Cardiac fibroblast (primary cell): ENCODE results near the gene SEMA4D.
A peak's percentile ranks its signal among the peaks of the same experiment; 100 is the strongest.
"Not testable (repeated sequence)": the region's sequence is repeated elsewhere in the genome, so short reads cannot be mapped to it uniquely, and the experiment has no call there.

Source experiments
- DNase-seq, 2 donors: peaks; one replicate each; pipeline versions ENCODE4 v3.0.0 to v3.0.0-alpha.2; 2010; ENCODE audit warnings: low read depth in 2 of 2
- H3K4me3 ChIP-seq, 2 donors: replicated peaks in 1 of 2; 1 replicate in 1 of 2; 2 replicates in 1 of 2; pipeline ENCODE4 v1.5.1; 2011; ENCODE audit warnings: low read depth in 2 of 2, low read length in 2 of 2, mild to moderate bottlenecking in 2 of 2, moderate library complexity in 1 of 2
- TF ChIP-seq, protein P1 (sequence below): IDR thresholded peaks from one replicate; pipeline ENCODE4 v1.5.1; 2011; ENCODE audit warnings: low read depth, mild to moderate bottlenecking, low read length, inconsistent platforms

SEMA4D gene

DNA sequence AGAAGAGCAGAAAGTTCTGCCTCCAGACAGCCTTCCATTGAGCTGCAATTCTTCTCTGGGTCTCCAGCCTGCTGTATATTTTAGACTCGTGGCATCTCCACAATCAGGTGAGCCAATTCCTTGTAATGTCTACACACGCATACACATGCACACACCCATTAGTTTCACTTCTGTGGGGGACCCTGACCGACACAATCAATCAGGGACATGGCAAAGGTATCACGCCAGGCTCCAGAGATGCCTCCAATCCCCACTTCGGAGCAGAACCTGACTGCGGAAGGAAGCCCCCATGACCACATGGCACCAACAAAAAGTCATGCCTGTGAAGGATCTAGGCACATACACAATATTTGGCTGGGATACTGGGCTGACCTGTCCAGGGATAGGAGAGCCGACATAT, 21.4 kb downstream of the SEMA4D start:
- TF ChIP-seq, protein P1, sequence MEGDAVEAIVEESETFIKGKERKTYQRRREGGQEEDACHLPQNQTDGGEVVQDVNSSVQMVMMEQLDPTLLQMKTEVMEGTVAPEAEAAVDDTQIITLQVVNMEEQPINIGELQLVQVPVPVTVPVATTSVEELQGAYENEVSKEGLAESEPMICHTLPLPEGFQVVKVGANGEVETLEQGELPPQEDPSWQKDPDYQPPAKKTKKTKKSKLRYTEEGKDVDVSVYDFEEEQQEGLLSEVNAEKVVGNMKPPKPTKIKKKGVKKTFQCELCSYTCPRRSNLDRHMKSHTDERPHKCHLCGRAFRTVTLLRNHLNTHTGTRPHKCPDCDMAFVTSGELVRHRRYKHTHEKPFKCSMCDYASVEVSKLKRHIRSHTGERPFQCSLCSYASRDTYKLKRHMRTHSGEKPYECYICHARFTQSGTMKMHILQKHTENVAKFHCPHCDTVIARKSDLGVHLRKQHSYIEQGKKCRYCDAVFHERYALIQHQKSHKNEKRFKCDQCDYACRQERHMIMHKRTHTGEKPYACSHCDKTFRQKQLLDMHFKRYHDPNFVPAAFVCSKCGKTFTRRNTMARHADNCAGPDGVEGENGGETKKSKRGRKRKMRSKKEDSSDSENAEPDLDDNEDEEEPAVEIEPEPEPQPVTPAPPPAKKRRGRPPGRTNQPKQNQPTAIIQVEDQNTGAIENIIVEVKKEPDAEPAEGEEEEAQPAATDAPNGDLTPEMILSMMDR = no peak
- no peak for DNase-seq
- no peak overlapping the region for H3K4me3 ChIP-seq

DNA sequence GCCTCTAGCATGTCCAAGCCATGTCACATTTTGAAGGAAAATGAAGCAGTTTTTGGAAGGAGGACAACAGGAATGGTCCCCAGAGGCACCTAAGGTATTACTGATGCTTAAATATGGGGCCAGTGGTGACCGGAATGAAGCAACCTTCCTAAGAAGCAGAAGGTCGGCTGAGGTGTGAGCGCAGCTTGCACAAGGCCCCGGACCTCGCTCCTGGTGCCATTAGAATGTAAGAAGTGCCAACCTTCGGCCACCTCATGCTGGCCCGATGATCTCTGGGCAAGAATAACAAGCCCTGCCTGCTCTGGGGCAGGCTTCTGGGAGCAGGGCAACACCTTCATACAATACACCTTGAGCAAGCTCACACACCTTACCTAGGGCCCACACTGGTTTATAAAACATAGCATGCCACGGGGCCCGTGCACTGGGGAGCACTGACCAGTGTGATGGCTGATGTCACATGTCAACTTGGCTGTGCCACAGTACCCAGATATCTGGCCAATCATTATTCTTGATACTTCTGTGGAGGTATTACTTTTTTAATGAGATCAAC, 21.9 kb downstream of the SEMA4D start:
- TF ChIP-seq, protein P1 = no peak
- no peak for DNase-seq
- no peak overlapping the region for H3K4me3 ChIP-seq

DNA sequence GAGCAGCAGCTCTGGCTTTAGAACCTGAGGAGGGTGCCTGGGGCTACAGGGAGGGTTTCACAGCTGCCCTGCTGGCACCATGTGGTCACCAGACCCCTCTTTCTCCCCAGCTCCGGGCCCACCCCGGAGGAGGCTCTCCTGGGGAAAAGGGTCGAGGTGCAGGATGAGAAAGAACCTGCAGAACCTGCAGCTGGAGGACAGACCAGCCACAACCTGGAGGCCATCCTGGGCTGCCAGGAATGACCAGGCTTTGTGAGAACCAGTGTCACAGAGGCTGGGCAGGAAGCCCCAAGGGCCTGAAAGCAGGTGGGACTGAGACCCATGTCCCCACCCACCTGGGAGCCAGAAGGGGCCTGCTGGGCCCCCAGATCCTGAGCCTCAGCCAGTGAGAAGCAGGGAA, 23.0 kb downstream of the SEMA4D start:
- H3K4me3 ChIP-seq = no peak overlapping the region
- TF ChIP-seq, protein P1 = no peak
- no peak for DNase-seq

DNA sequence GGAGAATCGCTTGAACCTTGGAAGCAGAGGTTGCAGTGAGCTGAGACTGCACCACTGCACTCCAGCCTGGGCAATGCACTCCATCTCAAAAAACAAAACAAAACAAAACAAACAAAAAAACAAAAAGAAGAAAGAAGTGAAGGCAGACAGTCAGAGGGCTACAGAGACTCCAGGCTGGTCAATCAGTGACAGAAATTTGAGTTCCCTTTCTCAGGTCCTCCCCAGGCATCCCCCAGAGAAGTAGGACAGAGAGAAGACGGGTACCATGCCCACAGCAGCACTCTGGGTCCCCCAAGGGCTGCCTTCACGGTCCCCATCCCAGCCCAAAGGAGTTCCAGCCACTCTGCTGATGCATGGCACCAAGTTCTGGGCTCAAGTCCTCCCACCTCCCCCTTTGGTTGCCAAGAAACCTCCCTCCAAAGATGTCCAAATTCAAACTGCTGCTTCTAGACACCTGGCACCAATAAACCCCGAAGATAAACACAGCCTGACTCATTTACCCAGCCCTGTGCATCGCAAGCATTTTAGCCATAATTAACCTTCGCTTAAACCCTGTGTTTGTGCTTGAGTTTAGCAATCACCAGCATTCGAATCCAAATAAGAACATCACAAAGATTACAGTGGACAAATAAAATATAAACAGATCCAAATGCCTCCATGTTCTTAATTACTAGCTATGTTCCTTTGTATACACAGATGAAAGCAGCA, 24.0 kb downstream of the SEMA4D start:
- TF ChIP-seq, protein P1 = no peak
- DNase-seq = peak in 1 of 2 donors; percentile 3
- no peak overlapping the region for H3K4me3 ChIP-seq

DNA sequence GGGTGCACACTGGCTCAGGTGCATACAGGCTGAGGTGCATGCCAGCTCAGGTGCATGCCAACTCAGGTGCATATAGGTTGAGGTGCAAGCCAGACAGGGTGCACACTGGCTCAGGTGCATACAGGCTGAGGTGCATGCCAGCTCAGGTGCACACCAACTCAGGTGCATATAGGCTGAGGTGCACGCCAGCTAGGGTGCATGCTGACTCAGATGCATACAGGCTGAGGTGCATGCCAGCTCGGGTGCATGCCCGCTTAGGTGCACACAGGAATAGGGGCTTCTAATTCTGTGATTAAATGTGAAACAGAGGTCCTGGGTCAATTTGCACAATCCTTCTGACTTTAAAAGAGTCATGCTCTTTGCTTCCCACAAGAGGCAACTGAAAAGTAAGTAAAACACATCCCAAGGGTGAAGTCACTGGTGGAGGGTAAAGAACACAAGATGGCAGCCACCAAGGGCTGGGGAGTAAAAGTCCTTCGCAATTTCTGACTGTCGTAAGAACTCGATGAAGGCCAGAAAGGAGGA, 26.1 kb downstream of the SEMA4D start:
- DNase-seq, H3K4me3 ChIP-seq: not testable (repeated sequence)

DNA sequence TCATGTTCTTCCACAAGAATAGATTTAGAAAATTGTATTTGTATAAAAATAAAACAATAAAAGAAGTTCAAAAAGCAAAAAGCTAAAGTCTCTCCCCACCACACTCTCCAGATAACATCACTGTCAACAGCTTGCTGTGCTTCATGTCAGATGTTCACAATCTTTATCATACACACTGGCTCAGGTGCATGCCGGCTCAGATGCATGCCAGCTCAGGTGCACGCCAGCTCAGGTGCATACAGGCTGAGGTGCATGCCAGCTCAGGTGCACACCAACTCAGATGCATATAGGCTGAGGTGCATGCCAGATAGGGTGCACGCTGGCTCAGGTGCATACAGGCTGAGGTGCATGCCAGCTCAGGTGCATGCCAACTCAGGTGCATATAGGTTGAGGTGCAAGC, 26.5 kb downstream of the SEMA4D start:
- no peak overlapping the region for H3K4me3 ChIP-seq
- TF ChIP-seq, protein P1 = no peak
- DNase-seq = no peak

DNA sequence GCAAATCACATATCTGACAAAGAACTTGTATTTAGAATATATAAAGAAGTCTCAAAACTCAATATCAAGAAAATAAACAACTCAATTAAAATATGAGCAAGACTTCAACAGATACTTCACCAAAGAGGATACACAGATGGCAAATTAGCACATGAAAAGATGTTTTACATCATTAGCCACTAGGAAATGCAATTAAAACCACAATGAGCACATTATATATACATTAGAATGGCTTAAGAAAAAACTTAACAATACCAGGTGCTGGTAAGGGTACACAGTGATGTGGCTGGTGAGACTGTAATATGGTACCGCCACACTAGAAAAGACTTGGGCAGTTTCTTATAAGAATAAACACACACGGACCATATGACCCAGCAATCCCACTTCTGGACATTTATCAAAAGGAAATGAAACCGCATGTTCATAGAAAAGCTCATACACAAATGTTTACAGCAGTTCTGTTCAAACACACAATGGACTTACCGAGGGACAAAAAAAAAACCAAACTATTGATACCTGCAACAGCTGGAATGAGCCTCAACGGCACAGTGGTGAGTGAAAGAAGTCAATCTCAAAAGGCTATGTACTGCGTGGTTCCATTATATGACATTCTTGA, 27.6 kb downstream of the SEMA4D start:
- DNase-seq = no peak
- no peak overlapping the region for H3K4me3 ChIP-seq
- TF ChIP-seq, protein P1 = no peak
